Left hindlimb (tissue), 1 donor: ENCODE measurements around the gene TARBP1.
"Not testable (repeated sequence)": the region's sequence is repeated elsewhere in the genome, so short reads cannot be mapped to it uniquely, and the experiment has no call there.

Experiments used
- DNase-seq: peaks from one replicate; pipeline ENCODE4 v3.0.0-alpha.2; 2018

The TARBP1 gene

GRCh38 chr1:234381699-234382555 is 97.1 kb downstream of the TARBP1 start:
- no peak for DNase-seq

GRCh38 chr1:234379591-234380109 is 99.3 kb downstream of the TARBP1 start:
- DNase-seq: not testable (repeated sequence)

GRCh38 chr1:234375672-234376071 is 103.3 kb downstream of the TARBP1 start:
- no peak for DNase-seq

- DNase-seq: no peak
Observed at GRCh38 chr1:234373959-234374254, 105.1 kb downstream of the TARBP1 start.

GRCh38 chr1:234373064-234373958 is 105.7 kb downstream of the TARBP1 start, which contains the start of gene COA6:
COA6 (plus strand) TSS chr1:234373456; CDS start chr1:234373467, 11 bp downstream.
- peak; percentile 92 for DNase-seq

- DNase-seq: no peak
Observed at GRCh38 chr1:234372011-234372757, 106.8 kb downstream of the TARBP1 start.

GRCh38 chr1:234371414-234371813 is 107.6 kb downstream of the TARBP1 start:
- no peak for DNase-seq

GRCh38 chr1:234369784-234370183 is 109.2 kb downstream of the TARBP1 start:
- DNase-seq: no peak

- DNase-seq: no peak
Observed at GRCh38 chr1:234369033-234369430, 109.9 kb downstream of the TARBP1 start.

- no peak for DNase-seq
Observed at GRCh38 chr1:234368320-234369032, 110.5 kb downstream of the TARBP1 start.

- DNase-seq: no peak
Observed at GRCh38 chr1:234362558-234362957, 116.4 kb downstream of the TARBP1 start.

GRCh38 chr1:234361102-234361603 is 117.8 kb downstream of the TARBP1 start:
- no peak for DNase-seq

GRCh38 chr1:234357831-234358230 is 121.1 kb downstream of the TARBP1 start:
- no peak for DNase-seq

GRCh38 chr1:234356615-234357269 is 122.2 kb downstream of the TARBP1 start:
- DNase-seq: not testable (repeated sequence)

- DNase-seq: no peak
Observed at GRCh38 chr1:234355782-234356510, 123.0 kb downstream of the TARBP1 start.

GRCh38 chr1:234348964-234349363 is 130.0 kb downstream of the TARBP1 start:
- DNase-seq: no peak

GRCh38 chr1:234345237-234345636 is 133.7 kb downstream of the TARBP1 start:
- no peak for DNase-seq

- DNase-seq: no peak
Observed at GRCh38 chr1:234342774-234343173, 136.2 kb downstream of the TARBP1 start.
